ENCODE data around the gene PDE5A.

PDE5A gene

DNA sequence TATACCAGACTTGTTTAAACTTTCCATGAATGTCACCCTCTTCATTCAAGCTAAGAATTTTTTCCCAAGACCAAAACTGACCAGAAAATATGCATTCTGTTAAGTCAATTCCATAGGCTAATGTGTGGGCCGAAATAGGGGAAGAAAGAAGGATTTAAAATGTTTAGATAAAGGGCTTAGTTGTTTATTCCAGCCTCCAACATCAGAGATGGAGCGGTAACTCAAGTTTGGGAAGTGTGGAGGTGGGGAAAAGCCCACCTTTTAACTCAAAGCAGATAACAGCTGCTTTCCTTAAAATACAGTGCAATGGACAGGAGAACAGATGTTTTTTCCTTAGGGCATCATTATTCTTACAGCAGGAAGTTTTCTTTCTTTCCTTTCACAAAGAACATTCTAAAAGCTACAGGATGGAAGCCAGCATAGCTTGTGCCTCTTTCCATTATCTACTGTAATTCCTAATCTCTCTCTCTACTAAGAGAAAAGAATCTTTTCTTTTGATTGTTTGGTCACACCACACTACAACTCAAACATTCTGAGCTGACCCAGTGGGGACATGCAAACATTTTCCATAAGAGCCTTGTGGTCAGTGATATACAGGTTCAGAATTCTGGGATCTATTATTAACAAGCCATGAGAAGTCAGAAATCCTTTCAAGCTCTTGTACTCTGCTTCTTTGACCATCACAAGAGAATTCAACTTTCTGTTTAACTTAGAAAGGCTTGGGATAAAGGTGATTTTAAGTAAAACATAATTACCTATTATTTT lies 101.6 kb downstream of the PDE5A start:
- Histone ChIP-seq H3K4me2 (ENCODE audit: insufficient read depth, low read length) (no peak overlapping the region), H4K20me1 (ENCODE audit: insufficient read depth, low read length) (no peaks in the 10 kb centered on the region), H3K4me3 (ENCODE audit: low read depth in 1 of 2, low read length in 2 of 2) (no peak overlapping the region), H3K9ac (ENCODE audit: low read depth, low read length) (no peak overlapping the region), H3K36me3 (ENCODE audit: insufficient read depth, low read length) (peaks cover 3% of the 10 kb centered on the region; the same call in 1 of the 2 replicates), H2AFZ (ENCODE audit: low read depth, low read length) (no peak overlapping the region), H3K9me3 (ENCODE audit: insufficient read depth, low read length, severe bottlenecking) (no peaks in the 10 kb centered on the region), H3K4me1 (ENCODE audit: insufficient read depth, low read length) (no peaks in the 10 kb centered on the region), H3K27ac (ENCODE audit: low read length) (no peak overlapping the region), H3K79me2 (ENCODE audit: insufficient read depth, low read length) (no peaks in the 10 kb centered on the region), H3K27me3 (ENCODE audit: insufficient read depth, low read length, poor library complexity) (no peaks in the 10 kb centered on the region)
- ATAC-seq (ENCODE audit: insufficient read depth, low read depth), result no peak
- no peak for DNase-seq
- TF ChIP-seq CTCF (IDR thresholded peaks at IDR 0.05; ENCODE audit: borderline replicate concordance, extremely low read depth, low read length, poor library complexity, severe bottlenecking) (no peak), EZH2 (IDR thresholded peaks at IDR 0.05; ENCODE audit: borderline replicate concordance, low read depth, low read length, severe bottlenecking) (no peak)

- no peak overlapping the region for H3K27ac ChIP-seq (ENCODE audit: low read length)
- no peaks in the 10 kb centered on the region for H4K20me1 ChIP-seq (ENCODE audit: insufficient read depth, low read length)
- no peak overlapping the region for H3K9ac ChIP-seq (ENCODE audit: low read depth, low read length)
- no peaks in the 10 kb centered on the region for H3K79me2 ChIP-seq (ENCODE audit: insufficient read depth, low read length)
- H3K27me3 ChIP-seq (ENCODE audit: insufficient read depth, low read length, poor library complexity), result no peaks in the 10 kb centered on the region
- no peak overlapping the region for H2AFZ ChIP-seq (ENCODE audit: low read depth, low read length)
- H3K4me1 ChIP-seq (ENCODE audit: insufficient read depth, low read length), result no peaks in the 10 kb centered on the region
- DNase-seq, result no peak
- H3K4me2 ChIP-seq (ENCODE audit: insufficient read depth, low read length), result no peak overlapping the region
- no peak for ATAC-seq (ENCODE audit: insufficient read depth, low read depth)
- H3K36me3 ChIP-seq (ENCODE audit: insufficient read depth, low read length), result peaks cover 3% of the 10 kb centered on the region; the same call in 1 of the 2 replicates
- no peaks in the 10 kb centered on the region for H3K9me3 ChIP-seq (ENCODE audit: insufficient read depth, low read length, severe bottlenecking)
- H3K4me3 ChIP-seq (ENCODE audit: low read depth in 1 of 2, low read length in 2 of 2), result no peak overlapping the region
- TF ChIP-seq CTCF (IDR thresholded peaks at IDR 0.05; ENCODE audit: borderline replicate concordance, extremely low read depth, low read length, poor library complexity, severe bottlenecking) (no peak), EZH2 (IDR thresholded peaks at IDR 0.05; ENCODE audit: borderline replicate concordance, low read depth, low read length, severe bottlenecking) (no peak)
Observed at GRCh38 chr4:119525771-119526712, 102.6 kb downstream of the PDE5A start.

DNA sequence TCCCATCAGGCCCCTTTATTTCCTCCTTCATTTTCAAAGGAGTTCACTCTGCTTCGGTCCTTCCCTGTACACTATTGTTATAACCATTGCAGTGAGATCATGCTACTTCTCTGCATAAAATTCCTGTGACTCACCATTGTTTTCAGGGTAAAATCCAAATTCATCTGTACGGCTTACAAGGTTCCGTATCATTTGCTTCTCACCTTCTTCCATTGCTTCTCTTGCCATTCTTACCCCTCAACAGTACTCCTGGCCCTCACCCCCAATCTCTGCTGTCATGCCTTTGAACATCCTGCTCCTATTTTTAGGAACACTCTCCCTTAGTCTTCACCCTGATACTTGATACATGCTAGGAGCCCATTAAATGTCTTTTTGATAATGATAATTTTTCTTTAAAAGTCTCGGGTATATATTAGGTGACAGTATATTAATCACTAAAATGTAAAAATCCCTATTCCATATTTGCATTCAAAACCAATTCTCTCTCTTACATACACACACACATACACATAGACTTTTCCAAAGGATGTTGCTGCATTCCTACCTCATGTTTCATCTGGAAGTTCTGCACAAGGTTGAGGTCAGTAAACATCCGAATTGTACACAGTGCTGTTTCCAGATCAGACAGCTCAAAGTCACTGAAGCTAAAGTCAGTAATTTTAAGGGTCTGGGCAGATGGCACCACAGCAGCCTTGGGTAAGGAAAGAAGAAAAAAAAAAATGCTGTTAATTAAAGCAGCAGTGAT lies 103.4 kb downstream of the PDE5A start:
- TF ChIP-seq EZH2 (IDR thresholded peaks at IDR 0.05; ENCODE audit: borderline replicate concordance, low read depth, low read length, severe bottlenecking) (no peak), CTCF (IDR thresholded peaks at IDR 0.05; ENCODE audit: borderline replicate concordance, extremely low read depth, low read length, poor library complexity, severe bottlenecking) (no peak)
- H3K27ac ChIP-seq (ENCODE audit: low read length), result no peak overlapping the region
- DNase-seq, result no peak
- H3K36me3 ChIP-seq (ENCODE audit: insufficient read depth, low read length), result peaks cover 5% of the 10 kb centered on the region; the same call in 1 of the 2 replicates
- H3K27me3 ChIP-seq (ENCODE audit: insufficient read depth, low read length, poor library complexity), result no peaks in the 10 kb centered on the region
- no peaks in the 10 kb centered on the region for H4K20me1 ChIP-seq (ENCODE audit: insufficient read depth, low read length)
- no peak overlapping the region for H3K4me2 ChIP-seq (ENCODE audit: insufficient read depth, low read length)
- H3K9me3 ChIP-seq (ENCODE audit: insufficient read depth, low read length, severe bottlenecking), result no peaks in the 10 kb centered on the region
- no peaks in the 10 kb centered on the region for H3K4me1 ChIP-seq (ENCODE audit: insufficient read depth, low read length)
- H3K9ac ChIP-seq (ENCODE audit: low read depth, low read length), result no peak overlapping the region
- no peaks in the 10 kb centered on the region for H3K79me2 ChIP-seq (ENCODE audit: insufficient read depth, low read length)
- H2AFZ ChIP-seq (ENCODE audit: low read depth, low read length), result no peak overlapping the region
- H3K4me3 ChIP-seq (ENCODE audit: low read depth in 1 of 2, low read length in 2 of 2), result no peak overlapping the region
- no peak for ATAC-seq (ENCODE audit: insufficient read depth, low read depth)

Data from DND-41 (cell line).